GM18507 (cell line): Measurements from ENCODE around the gene TSPAN3.

Experiments used
- DNase-seq: peaks from one replicate; pipeline ENCODE4 v3.0.0; 2011; ENCODE audit warnings: low read depth; ENCODE audit not compliant: insufficient read length; ENCODE audit errors: extremely low spot score
- FAIRE-seq: peaks from 2 replicates; lab custom pipeline; 2011; peaks lifted over from hg19 to GRCh38; lab: Jason Lieb, UNC

The TSPAN3 gene

DNA sequence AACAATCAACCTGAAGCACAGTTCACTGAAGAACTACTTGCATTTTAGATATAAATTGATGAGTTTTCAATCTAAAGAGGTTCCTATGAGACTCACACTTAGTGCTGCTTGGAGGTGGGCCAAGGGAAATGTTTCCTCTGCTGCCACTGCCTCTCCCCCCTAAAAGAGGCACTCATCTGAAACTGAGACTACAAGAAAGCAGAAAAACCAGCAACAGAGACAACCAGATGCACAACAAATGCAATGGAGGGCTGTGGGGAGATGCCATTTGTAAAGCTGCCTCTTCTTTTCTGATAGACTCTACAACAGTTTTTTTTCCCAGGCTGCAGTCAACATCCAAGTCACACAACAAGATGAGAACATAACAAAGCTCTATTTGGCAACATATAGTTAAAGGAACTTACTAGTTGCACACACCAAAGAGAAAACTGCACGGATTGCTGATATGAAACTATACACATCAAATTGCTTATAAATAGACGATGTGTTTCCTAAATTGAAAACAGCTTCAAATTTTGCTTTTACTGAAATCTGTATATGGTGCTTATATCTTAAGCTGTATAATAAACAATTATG is 11.0 kb downstream of the TSPAN3 start:
- peak; percentile 82 for FAIRE-seq

DNA sequence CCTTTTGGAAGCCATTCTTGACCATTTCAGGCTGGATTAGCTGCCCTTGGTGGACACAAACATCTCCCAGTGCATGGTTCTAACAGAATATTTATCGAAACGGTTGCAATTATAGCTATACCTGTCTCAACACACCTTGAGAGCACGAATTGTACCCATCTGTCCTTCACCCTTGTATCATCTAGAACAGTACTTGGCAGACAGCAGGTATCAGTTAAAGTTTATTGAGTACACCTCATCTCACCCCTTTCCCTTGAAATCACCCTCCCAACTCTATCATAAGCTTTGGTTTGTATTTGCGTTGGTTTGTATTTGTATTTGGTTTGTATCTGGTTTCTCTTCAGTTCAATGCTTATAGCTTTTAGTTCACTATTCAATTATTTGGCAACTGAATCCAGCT is 12.4 kb downstream of the TSPAN3 start:
- DNase-seq (no peak), FAIRE-seq (no peak)

More for the DNA sequence above, 11.0 kb downstream of the TSPAN3 start:
- DNase-seq, result no peak

DNA sequence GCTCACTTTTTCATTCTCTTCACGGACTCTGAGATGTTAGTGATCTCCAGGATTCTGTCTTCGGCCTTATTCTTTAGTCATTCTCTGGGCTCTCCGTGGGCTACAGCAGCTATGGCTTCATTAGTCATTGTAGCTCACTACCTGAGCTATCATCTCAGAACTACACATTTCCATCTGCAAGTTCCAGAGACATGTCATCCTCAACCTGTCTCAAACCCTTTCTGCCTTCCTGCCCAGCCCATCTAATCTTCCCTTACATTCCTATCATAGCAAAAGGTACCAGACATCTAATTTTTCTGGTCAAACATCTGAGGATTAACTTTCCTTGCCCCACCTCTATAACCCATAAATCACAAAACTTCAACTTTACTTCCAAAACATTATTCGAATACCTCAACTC is 13.2 kb downstream of the TSPAN3 start:
- FAIRE-seq (no peak), DNase-seq (no peak)

DNA sequence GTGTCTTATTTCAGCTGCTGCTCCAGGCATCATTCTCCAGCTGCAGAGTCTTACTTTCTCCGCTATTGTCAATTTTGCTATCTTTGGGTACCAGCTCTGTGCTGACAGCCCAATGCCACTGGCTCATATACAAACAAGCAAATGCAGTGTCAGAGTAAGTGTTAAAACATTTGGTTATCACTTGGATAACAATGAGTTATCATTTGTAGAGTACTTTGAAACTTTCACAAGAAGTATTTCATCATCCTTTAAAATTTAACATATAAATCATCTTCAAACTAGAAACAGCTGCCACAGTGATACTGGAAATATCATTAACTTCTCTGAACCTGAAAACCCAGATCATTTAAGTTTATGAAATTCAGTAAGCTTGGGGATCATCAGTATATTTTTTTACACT is 13.8 kb downstream of the TSPAN3 start:
- DNase-seq, result no peak
- no peak for FAIRE-seq

DNA sequence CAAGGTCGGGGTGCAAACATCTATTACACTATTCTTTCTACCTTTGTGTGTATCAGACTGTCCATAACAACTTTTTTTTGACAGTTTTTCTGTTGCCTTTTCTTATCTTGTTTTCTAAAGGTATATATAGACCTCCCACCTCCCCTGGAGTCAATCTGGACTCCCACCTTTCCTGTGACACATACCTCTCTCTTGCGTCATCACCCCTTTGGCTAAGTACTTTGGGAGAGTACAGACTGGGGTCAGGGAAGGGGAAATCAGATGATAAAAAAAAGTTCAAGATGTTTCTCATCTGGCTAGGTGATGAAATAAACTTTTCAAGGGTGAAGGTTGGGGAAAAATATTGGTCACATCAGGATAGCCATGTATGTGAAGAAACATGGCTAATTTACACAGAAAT is 17.2 kb downstream of the TSPAN3 start:
- DNase-seq (no peak), FAIRE-seq (no peak)

DNA sequence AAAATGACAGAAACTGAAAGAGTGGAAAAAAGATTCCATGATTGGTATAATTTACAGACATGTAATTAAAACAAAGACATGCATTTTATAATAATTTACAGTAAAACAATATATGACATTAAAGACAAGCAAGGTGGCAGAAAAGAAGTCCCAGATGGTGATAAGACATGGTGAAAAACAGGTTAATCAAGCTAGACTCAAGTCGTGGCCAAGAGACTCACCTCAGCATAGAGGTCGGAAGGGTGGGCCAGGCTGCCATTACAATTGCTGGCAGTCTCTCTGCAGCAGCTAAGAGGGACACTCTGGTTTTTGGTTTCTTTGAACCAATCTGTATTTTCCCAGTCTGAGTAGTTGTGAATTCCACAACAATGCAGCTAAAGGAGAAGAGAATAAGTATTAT is 18.4 kb downstream of the TSPAN3 start:
- FAIRE-seq, result no peak
- DNase-seq, result no peak

DNA sequence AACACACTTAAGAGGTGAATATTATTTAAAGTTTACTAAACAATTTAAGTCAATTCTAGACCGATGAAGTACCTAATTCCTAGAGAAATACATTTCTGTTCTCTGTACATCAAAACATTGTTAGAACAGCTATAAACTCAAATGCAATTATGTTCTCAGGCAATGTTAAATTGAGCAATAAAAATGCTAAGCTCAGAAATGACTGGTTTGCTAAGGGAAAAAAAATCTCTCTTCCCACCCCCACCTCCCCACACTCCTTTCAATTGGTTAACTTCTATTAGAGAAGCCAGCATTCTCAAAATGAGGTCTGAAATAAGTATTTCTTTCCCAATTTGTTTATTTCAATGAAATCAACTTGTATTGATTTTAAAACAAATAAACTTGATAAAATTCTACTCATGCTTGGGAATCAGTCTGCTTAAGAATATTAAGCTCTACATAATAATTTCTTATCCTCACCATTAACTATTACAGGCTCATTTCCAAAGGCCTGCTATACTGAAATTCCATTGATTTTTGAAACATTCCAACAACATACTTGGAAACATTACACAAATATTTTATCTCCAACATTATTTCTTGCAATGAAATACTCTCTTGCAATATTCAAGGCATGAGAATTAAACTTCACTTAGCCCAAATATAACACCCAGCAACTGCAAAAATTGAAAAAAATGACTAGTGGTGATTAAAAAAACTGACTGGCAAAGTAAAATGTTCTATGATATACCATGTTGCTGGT is 22.6 kb downstream of the TSPAN3 start:
- no peak for FAIRE-seq
- no peak for DNase-seq

DNA sequence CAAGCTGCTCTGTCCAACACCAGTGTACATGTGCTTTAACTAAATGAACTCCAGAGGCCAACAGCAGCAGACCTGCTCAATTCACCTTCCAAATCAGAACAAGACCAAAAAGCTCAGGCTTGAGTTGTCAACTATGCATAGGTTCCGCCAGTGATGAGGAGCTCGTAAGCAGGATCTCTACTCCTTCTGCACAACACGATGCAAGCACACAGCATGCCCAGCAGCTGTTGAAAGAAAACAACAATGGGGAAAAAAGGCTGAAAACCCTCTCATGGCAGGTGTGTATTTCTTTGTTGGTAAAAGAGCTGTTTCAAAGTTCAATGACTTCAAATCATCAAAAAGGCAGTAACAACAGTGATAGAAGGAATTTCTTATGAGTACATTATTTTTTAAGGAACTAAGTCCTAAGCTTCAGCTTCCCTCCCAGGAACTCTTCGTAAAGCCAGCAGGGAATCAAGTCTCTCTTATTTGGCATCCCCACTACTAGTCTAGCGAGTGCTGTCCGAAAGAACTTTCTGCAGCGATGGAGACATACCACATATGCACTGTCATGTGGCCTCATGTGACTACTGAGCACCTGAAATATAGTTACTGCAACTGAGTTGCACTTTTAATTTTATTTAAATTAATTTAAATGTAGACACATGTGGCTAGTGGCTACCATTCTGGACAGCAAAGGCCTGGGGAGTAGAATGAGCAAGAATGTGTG is 24.1 kb downstream of the TSPAN3 start:
- no peak for FAIRE-seq
- no peak for DNase-seq

DNA sequence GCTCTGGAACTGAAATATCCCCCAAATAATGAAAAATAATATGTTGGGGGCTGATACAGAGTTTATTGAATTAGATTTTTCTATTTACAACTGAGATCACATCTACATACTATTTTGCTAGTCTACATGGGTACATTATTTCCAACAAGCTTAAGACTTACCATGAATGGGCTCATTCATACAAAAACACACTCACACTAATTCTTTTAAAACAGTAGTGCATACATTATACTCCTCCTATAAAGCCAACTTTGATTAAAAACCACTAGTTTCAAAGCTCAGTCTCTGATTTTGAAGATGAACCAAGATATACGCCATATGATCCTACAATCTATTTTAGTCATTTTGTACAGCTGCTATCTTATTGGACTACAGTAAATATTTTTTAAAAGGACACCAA is 24.9 kb downstream of the TSPAN3 start:
- FAIRE-seq (no peak), DNase-seq (no peak)

DNA sequence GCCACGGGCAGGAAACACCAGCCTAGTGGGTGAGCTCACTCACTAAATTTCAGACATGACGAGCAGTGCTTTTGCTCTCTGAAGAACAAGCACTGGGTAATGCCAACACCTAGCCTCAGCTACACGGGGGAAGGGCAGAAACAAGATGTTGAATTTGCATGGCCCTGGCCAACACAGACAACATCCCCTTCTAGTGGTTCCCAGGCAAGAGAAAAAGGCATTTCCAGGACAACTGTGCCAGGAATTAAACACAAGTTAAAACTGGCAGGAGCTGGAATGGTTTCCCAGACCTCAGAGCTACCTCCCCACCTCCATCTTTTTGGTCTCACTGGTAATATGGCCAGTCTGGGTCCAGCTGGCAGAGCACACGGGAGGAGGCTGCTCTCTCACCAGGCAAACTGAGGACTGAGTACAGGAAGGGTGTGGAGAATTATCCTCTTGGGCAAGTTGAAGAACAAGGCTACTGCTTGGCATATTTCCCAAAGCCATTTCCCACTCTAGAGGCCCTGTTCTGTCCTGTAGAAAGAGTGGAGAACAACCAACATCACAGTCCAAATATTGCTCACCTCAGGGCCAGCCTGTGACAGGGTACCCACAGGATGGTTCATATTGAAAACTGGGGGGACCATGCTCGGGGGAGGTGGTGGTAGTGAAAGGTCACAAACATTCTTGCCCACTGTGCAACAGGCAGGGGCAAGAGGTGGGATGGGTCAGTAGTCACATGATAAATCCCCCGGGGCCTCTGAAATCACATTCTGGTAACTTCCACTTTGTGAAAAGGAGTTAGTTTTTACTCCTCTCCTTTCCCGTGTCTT is 26.5 kb downstream of the TSPAN3 start:
- no peak for FAIRE-seq
- DNase-seq, result no peak

DNA sequence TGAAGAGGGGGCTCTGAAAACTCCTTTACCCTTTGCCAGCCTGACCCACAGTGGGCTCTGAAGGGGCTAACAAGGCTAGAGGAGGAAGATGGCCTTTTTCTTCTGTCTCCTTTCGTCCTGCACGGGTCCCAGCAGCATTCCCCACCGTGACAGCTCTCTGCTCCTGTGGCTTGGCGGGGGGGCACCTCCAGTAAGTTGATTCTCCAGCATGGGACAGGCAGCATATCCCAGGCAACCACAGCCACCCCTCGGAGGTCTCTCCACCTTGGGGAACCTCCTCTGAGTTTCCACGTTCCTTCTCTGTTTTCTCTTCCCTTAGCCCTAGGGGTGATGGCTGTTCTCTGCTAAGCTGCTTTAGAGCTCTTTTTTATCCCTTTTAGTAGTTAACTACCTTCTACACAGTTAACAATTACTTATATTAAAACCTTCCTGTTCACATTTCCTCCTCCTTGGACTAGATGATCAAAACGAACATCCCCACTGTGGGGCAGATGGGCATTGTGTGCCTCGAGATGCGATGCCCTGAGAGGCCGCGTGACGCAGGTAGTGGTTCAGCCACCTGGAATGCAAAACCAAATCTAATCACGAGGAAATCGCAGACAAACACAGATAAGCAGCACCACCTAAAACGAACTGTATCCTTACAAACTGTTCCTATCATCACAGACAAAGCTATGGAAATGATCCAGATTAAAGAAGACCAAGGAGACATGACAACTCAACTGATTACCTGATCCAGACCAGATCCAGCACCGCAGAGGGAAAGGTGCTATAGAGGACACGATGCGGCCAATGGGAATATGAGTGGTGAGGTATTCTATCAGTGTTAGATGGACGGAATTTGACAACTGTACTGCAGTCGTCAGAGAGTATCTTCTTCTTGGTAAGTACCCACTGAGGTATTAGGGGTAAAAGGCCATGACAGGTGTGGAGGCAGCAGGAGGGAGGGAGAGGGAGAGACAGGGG is 27.7 kb downstream of the TSPAN3 start:
- FAIRE-seq, result no peak

DNA sequence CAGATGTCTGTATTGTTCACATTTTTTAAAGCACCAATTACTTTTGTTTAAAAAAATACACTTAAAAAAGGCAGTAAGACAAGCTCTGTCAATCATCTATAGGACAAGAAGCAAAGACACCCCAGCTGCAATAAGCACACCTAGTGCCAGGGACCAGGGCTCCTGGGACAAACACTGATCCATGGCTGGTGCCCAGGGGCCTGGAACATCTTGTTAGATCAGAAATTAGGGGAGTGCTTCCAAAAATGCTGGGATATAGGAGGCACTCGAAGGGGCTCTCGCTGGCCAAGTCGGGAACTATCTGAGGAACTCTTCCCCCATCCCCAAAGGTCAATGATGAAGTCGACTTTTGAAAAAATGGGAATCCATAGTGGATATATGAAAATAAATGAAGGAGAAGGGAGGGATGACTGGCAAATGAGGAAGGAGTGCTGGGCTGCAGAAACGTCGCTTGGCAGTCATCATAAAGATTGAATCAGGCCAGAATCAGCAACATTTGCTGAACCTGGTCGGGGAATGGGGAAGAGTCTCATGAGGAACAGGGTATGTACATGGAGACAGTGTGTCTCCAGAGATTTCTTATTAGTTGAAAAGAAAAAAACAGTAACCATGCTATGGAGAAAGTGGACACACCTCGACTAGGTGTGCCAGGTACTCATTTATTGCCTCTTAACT is 28.5 kb downstream of the TSPAN3 start:
- no peak for DNase-seq
- no peak for FAIRE-seq

More for the DNA sequence above, 27.7 kb downstream of the TSPAN3 start:
- DNase-seq, result no peak

DNA sequence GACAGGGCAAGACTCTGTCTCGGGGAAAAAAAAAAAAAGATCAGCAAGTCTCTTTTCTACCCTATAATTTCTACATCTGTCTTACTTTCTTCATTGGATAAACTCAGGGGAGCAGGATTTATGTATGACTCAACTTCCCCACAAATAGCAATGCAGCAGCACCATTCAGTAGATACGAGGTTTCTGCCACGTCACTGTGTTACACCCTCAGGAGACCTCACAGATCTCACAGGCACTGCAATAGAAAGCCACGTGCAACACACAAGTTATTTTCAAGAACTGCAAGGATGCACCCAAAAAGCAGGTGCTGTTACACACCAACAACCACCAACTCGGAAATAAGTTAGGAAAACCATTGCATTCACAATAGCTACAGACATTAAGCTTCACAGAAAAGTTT is 30.2 kb downstream of the TSPAN3 start:
- FAIRE-seq (no peak), DNase-seq (no peak)

DNA sequence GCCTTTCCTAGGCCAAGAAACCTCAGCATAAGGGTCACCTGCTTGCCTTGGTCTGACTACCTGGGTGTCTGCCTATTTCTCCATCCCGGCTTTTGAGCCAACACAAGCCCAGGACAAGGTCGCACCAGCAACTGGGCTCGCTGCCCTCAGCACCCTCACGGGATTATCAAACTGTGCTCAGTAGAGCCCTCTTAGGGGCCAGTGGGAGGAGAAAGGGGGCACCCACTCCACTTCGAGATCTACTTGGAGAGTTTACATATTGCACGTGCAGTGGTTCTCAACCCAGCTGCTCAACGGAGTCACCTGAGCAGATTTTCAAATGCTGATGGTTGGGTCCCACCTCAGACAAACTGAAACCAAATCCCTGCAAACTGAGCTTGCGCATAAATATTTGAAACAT is 31.1 kb downstream of the TSPAN3 start:
- FAIRE-seq, result no peak
- no peak for DNase-seq

DNA sequence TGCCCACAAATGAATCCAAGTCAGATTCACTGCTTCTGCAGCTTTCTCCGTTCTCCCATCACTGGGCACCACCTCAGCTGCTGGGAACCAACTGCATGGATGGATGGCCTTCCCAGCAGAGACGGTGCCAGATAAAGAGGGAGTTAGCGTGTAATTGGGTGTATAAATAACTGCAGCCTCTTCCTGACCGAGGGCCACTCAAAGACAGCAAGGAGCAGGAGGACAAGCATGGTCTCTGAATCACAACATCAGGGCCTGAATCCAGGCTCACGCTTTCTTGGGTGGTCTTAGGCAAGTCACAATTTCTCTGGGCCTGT is 31.7 kb downstream of the TSPAN3 start:
- no peak for DNase-seq
- no peak for FAIRE-seq

DNA sequence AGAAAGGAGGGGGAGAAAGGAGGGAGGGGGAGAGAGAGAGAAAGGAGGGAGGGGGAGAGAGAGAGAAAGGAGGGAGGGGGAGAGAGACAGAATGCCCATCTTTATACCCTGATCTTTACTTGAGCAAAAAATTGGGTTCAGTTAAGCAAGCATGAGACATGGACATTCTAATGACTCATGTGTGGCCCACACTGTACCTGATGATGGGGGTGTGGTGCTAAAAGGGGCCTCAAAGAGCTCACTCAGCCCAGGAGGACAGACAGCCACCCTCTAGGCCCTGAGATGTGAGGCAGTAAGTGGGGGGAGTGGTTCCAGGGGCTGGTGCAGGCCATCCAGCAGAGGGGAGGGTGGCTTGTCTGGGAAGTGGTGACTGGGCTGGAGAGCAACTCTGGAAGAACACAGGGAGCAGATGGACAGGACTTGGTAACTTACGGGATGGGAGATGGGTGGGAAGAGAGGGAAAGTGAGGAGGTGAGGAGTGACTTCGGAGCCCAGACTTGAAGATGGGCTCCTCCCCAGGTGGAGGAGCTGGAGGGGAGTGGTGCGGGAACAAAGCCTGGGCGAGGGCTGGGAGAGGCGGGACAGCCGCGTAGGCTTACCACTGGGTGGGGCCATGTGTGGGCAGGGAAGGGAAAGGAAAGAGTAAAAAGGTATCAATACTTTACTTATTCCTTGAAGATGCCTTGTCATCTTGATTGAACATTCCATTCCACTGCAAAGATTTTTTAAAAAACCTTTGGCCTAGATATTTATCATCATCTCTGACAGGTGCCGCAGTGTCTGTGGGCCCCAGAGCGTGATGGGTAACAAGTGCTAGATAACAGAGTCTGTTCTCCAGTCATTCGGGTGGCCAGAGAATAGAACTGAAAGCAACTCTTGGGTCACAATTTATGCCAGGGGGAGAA is 32.3 kb downstream of the TSPAN3 start:
- no peak for FAIRE-seq
- no peak for DNase-seq

DNA sequence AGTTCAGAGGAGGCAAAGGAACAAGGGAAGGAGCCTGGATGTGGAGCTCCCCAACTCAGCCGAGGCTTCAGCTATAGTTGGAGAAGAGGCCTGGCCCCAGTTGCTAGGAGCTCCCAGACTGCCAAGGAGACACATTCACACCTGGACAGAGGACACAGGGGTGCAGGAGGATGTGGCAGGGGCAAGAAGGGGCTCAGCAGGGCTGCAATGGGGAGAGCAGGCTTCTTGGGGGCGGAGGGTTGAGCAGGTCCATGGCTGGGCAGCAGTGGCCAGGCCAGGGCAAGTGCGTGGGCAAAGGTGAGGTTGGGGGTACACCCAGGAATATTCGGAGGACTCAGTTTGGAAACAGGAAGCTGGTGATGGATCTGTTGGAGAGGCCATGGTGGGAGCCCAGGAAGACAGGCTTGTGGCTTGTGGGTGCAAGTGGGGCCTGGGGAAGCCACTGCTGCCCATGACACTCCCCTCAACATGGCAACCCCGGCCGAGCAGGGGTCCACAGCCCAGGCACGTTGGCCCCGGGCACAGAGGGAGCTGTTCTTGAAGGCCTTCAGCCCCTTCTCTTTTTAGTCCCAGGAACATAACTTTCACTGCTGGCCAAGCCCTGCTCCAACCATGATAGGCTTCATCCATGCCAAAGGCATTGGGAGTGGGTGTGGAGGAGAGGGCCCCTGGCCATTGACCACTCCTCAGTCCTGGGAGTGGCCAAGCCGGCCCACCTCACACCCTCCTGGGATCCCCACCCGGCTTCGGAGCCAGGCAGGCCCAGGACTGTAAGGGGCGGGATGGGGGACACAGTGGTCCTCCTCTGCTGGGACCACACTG is 33.3 kb downstream of the TSPAN3 start:
- FAIRE-seq (no peak), DNase-seq (no peak)
